Aorta (tissue), 5 donors: ENCODE measurements around the gene FHAD1. TPM values are rescaled to one million over a fixed set of nuclear protein-coding genes. Genes with fewer than 3 reads are reported as not detected.

ENCODE experiments used
- ATAC-seq: fragments of 200-7000 bp; cut with Tn5 transposase; one replicate; pipeline ENCODE4 v1.9.1; 2022; ENCODE audit warnings: moderate library complexity; ENCODE audit not compliant: low FRiP score
- DNase-seq, 2 donors: peaks; one replicate each; pipeline ENCODE4 v3.0.0-alpha.2; 2020
- H3K27ac ChIP-seq, 2 donors: one replicate each; pipeline ENCODE4 v1.5.1; 2013; ENCODE audit warnings: low read length in 2 of 2, mild to moderate bottlenecking in 2 of 2, moderate library complexity in 2 of 2, control low read depth in 1 of 2, inconsistent platforms in 1 of 2, low read depth in 1 of 2
- H3K27me3 ChIP-seq, 2 donors: one replicate each; pipeline ENCODE4 v1.6.1; 2013; ENCODE audit warnings: control low read depth in 1 of 2, low read length in 1 of 2, mild to moderate bottlenecking in 1 of 2, moderate library complexity in 1 of 2; ENCODE audit not compliant: insufficient read depth in 2 of 2, control insufficient read depth in 1 of 2
- H3K36me3 ChIP-seq, 2 donors: one replicate each; pipeline ENCODE4 v1.6.1; 2013; ENCODE audit warnings: control low read depth in 1 of 2, low read length in 1 of 2, mild to moderate bottlenecking in 1 of 2; ENCODE audit not compliant: insufficient read depth in 2 of 2, control insufficient read depth in 1 of 2
- H3K4me1 ChIP-seq, 2 donors: one replicate each; pipeline ENCODE4 v1.6.1; 2013; ENCODE audit warnings: low read length in 2 of 2, control low read depth in 1 of 2, mild to moderate bottlenecking in 1 of 2, moderate library complexity in 1 of 2; ENCODE audit not compliant: insufficient read depth in 2 of 2, control insufficient read depth in 1 of 2
- H3K4me3 ChIP-seq, 2 donors: one replicate each; pipeline ENCODE4 v1.5.1; 2013; ENCODE audit warnings: low read length in 2 of 2, control low read depth in 1 of 2, mild to moderate bottlenecking in 1 of 2
- H3K9me3 ChIP-seq: one replicate; pipeline ENCODE4 v1.6.1; 2013; ENCODE audit warnings: mild to moderate bottlenecking, low read length; ENCODE audit not compliant: control insufficient read depth
- WGBS, 2 donors: extraction: QIAGEN DNeasy Blood & Tissue Kit; methylation state at CpG; one replicate each; pipeline ENCODE4 v1.1.7; 2013; 5-methylcytosine and 5-hydroxymethylcytosine counted together
- intact Hi-C, 2 donors: fragments of 100-400 bp; cut with DNase I; formaldehyde crosslinking; loops; one replicate each; pipeline versions ENCODE4 v1.14.2 to v1.15.0; 2022
- polyA plus RNA-seq, 2 donors: library from polyadenylated mRNA; stranded (reverse); fragments of 200-250 nt; gene quantifications; one replicate each; pipeline ENCODE4 v1.2.3, GENCODE V29; 2013
- total RNA-seq, 2 donors: library from RNA; stranded (reverse); fragmentation: NEBNext Ultra II Directional; extraction: Animal tissue kit (Norgen Biotek cat#: 25700); gene quantifications; one replicate each; pipeline ENCODE4 v1.2.1, GENCODE V29; 2021
- donor health status: healthy with polysubstance abuse.
- donor health status: Bipolar disorder and iron deficiency.
- donor health status: DM: no; HTN: no; CAD: no.
- donor health status: DM: no; HTN: no; CAD: no.
- donor health status: DM: yes; HTN: yes; CAD: no.

The FHAD1 gene
- total and polyA plus RNA-seq, 4 donors = 0.03 to 2.7 (median 0.32) TPM; not detected in 1

GRCh38 chr1:15249081-15249480, 2.1 kb downstream of the FHAD1 start:
- ATAC-seq = no peak
- WGBS, 2 donors = 41 to 50% methylated on average over 5 of the region's 5 CpGs

GRCh38 chr1:15251857-15252835, 5.1 kb downstream of the FHAD1 start:
- no peak for ATAC-seq
- Histone ChIP-seq H3K27me3 (no peaks in the 10 kb centered on the region), H3K36me3 (no peaks in the 10 kb centered on the region), H3K4me3 (no peak overlapping the region), H3K27ac (no peak overlapping the region), H3K4me1 (no peaks in the 10 kb centered on the region), H3K9me3 (no peaks in the 10 kb centered on the region)
- WGBS, 2 donors = 84 to 90% methylated on average over 14 of the region's 14 CpGs
- no peak for DNase-seq
- intact Hi-C loops = no loop called here

More at GRCh38 chr1:15249081-15249480, 2.1 kb downstream of the FHAD1 start:
- no peak for DNase-seq
- no peaks in the 10 kb centered on the region for H3K36me3 ChIP-seq
- H3K4me3 ChIP-seq = no peak overlapping the region
- intact Hi-C loops = loop anchor here in 1 of 2 donors (5.0 kb wide), 1 partner anchor 37 kb away; no protein-coding TSS in a partner anchor
- H3K9me3 ChIP-seq = no peaks in the 10 kb centered on the region
- no peaks in the 10 kb centered on the region for H3K4me1 ChIP-seq
- no peak overlapping the region for H3K27ac ChIP-seq
- H3K27me3 ChIP-seq = no peaks in the 10 kb centered on the region

- intact Hi-C loops = no loop called here
Measured at GRCh38 chr1:15254559-15254958, 7.5 kb downstream of the FHAD1 start.

GRCh38 chr1:15255582-15256149, 8.6 kb downstream of the FHAD1 start:
- H3K9me3 ChIP-seq = no peaks in the 10 kb centered on the region
- no peak overlapping the region for H3K4me3 ChIP-seq
- no peak for ATAC-seq
- intact Hi-C loops = no loop called here
- 70 to 83% methylated on average over 4 of the region's 4 CpGs for WGBS, 2 donors
- H3K4me1 ChIP-seq = no peaks in the 10 kb centered on the region
- DNase-seq = peak in 1 of 2 donors; percentile 31
- H3K27ac ChIP-seq = no peak overlapping the region
- no peaks in the 10 kb centered on the region for H3K36me3 ChIP-seq
- no peaks in the 10 kb centered on the region for H3K27me3 ChIP-seq

More at GRCh38 chr1:15254559-15254958, 7.5 kb downstream of the FHAD1 start:
- Histone ChIP-seq H3K4me1 (no peaks in the 10 kb centered on the region), H3K4me3 (no peak overlapping the region), H3K27me3 (no peaks in the 10 kb centered on the region), H3K27ac (no peak overlapping the region), H3K36me3 (no peaks in the 10 kb centered on the region), H3K9me3 (no peaks in the 10 kb centered on the region)
- ATAC-seq = no peak
- no peak for DNase-seq
- 40 to 76% methylated on average over 2 of the region's 2 CpGs for WGBS, 2 donors

- H3K27ac ChIP-seq = no peak overlapping the region
- intact Hi-C loops = no loop called here
- no peak overlapping the region for H3K4me3 ChIP-seq
- 91 to 98% methylated on average over 3 of the region's 3 CpGs for WGBS, 2 donors
- no peaks in the 10 kb centered on the region for H3K27me3 ChIP-seq
- DNase-seq = no peak
- no peaks in the 10 kb centered on the region for H3K9me3 ChIP-seq
- no peaks in the 10 kb centered on the region for H3K36me3 ChIP-seq
- H3K4me1 ChIP-seq = no peaks in the 10 kb centered on the region
- ATAC-seq = no peak
Measured at GRCh38 chr1:15256584-15256983, 9.6 kb downstream of the FHAD1 start.

- no peak overlapping the region for H3K27ac ChIP-seq
- no peak for ATAC-seq
- WGBS, 2 donors = 82 to 91% methylated on average over 14 of the region's 14 CpGs
Measured at GRCh38 chr1:15257309-15257708, 10.3 kb downstream of the FHAD1 start.

GRCh38 chr1:15258833-15259621, 12.0 kb downstream of the FHAD1 start:
- intact Hi-C loops = no loop called here
- ATAC-seq (no peak), DNase-seq (peak in 1 of 2 donors; percentile 57)
- Histone ChIP-seq H3K4me3 (no peak overlapping the region), H3K27me3 (no peaks in the 10 kb centered on the region), H3K36me3 (no peaks in the 10 kb centered on the region), H3K9me3 (no peaks in the 10 kb centered on the region), H3K4me1 (no peaks in the 10 kb centered on the region), H3K27ac (no peak overlapping the region)
- WGBS, 2 donors = 80 to 81% methylated on average over 13 of the region's 13 CpGs

More at GRCh38 chr1:15257309-15257708, 10.3 kb downstream of the FHAD1 start:
- H3K9me3 ChIP-seq = no peaks in the 10 kb centered on the region
- H3K4me1 ChIP-seq = no peaks in the 10 kb centered on the region
- H3K27me3 ChIP-seq = no peaks in the 10 kb centered on the region
- H3K4me3 ChIP-seq = no peak overlapping the region
- DNase-seq = peak in 1 of 2 donors; percentile 44
- no peaks in the 10 kb centered on the region for H3K36me3 ChIP-seq
- intact Hi-C loops = no loop called here

- Histone ChIP-seq H3K27me3 (no peaks in the 10 kb centered on the region), H3K4me3 (no peak overlapping the region), H3K27ac (no peak overlapping the region), H3K9me3 (no peaks in the 10 kb centered on the region), H3K4me1 (no peaks in the 10 kb centered on the region), H3K36me3 (no peaks in the 10 kb centered on the region)
- intact Hi-C loops = no loop called here
- WGBS, 2 donors = 94 to 95% methylated on average over 9 of the region's 9 CpGs
- peak in 1 of 2 donors; percentile 32 for DNase-seq
- ATAC-seq = no peak
Measured at GRCh38 chr1:15259622-15260007, 12.6 kb downstream of the FHAD1 start.
